ENCODE data around the gene OTX2.

Gene OTX2
- 0 reads per million in 2 donors for total RNA-seq

DNA sequence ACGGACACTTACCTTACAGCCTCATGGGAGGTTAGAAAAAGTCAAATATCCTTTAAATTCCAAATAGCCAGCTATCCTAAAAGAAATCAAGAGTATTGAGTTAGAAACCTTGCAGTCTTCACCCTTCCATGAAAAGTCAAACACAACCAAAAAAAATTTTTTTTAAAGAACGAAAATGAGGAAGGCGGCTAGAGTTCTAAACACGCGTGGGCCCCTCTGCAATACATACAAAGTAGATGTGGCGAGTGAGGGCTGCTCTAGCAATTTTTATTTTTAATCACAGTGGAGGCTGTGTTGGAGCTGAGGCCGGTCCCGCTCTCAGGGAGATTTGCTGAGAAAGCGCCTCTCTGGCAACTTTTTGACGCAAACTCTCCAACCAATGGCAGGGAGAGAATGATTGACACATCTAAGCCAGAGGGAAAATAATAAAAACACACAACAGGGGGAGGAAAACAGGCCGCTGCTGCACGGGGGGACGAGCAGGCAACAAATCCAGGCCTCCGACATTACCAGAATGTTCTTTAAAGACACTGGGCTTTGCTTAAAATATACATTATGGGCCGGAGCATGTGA is at the start of gene OTX2:
Gene OTX2, minus strand, starts transcription at position 333 of the 573 bp plus-strand sequence. CDS start 5,023 bp downstream, outside the sequence.
- no peak for DNase-seq

DNA sequence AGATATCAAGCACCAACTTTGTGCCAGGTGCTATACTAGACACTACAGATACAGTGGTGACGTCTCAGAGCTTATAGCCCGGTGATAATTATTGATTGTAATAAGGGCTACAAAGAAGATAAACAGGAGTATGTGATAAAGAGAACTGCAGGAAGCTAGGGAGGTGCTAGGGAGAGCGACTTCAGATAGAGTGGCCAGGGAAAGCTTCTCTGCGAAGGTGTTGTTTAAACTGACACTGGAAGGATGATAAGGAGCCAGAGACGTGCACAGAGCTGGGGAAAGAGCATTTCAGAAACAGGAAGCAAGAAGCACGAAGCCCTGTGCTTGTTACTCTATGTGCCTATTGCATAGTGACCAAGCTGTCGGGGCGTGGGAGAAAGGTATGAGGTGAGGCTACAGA is 48.1 kb upstream of the OTX2 start:
- DNase-seq, result no peak

DNA sequence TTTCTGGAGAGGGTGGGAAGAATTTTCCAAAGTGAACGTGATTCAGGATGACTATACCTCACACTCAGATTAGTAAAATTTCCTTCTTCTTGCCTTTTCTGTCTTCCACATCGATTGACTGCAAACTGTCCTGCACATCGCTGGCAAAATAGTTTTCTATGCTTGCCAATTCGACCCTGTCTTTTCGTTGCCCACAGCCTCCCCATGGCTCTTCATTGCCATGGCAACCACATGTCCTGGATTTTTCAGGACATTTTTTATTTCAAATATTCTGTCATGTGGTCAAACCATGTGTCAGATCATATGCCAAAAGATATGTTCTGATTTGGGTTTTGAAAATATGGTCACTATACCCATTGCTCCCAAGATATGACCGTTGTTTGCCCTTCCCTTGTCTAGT is 46.9 kb upstream of the OTX2 start:
- no peak for DNase-seq

DNA sequence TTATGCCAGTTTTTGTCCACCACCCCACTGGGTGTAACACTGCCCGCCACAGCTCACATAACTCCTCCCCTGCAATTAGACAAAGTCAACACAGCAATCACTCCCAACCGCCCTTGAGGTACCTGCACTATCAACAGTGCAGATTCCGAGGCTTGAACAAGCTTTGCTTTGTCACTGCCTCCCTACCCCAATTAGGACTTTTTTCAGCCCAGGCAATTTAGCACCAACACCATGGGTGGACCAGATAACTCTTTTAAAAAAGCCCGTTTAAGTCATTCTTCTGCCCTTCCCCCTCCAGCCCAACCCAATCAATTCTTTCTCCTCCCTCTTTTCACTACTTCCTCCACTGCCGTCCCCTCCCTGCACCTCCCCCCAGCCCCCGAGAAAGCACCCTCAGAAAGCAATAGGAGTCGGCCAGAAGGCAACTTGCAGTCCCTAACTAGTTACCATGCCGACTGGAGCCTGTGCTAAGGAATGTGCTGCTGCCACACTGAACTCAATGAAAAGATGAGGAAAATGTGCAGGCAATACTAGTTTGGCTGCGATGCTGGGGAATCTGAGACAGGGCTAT is 45.7 kb upstream of the OTX2 start:
- DNase-seq, result no peak

DNA sequence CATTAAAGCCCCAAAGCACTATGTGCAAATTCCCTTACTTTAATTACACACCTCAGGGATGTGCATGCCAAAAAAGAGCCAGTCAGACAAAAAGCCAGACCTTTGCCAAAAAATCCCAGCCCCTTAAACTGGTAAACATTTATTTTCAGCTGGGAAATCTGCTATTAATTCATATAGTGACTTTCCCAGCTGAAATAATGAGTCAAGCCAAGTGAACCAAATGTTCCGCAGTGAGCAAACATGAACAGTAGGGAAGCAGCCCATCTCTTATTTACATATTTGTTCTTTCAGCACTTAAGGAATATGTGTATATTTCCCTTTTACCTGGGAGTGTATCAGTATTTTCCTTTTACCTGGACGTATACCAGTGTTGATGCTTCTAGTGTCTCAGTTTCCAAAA is 44.0 kb upstream of the OTX2 start:
- no peak for DNase-seq

DNA sequence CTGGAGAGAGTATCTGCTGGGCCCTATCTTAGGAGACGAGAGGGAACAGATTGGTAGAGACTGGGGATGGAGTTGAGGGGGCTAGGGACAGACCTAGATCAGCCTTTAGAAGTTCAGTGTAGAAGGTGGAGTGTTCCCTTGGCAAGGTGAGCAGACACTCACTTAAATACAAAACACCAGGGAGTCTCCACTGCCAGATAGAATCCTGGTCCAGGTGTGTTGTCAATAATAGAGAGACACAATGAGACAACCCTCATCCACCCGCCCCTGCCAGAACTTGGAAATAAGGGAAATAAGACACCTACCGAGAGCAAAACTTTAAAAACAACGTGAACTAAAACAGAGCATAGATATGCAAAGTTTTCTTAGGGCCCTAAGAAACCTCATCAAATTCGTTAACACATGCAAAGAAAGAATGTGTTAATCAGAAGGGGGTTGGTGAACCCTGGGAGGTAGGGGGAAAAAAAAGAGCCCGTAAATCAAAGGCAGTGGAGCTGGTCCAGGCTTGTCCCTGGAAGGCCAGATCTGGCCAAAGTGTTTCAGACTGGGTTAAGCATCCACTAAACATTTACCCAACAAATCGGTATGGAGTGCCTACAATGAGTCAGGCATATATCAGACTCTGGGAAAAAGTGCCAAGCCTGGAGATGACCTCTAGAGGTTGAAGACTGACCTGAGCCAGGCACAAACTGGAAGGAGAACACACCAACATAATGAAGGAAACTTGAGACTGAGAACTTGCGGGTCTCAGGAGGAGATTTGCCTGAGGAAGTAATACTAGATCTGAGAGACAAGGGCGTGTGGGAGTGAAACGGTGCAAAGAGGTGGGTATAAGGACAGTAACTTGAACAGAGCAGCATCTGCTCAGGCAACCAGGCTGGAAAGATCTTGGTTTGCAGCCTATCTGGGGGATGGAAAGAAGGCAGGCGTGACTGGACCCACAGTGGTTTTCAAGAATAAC is 37.0 kb upstream of the OTX2 start:
- DNase-seq, result no peak

DNA sequence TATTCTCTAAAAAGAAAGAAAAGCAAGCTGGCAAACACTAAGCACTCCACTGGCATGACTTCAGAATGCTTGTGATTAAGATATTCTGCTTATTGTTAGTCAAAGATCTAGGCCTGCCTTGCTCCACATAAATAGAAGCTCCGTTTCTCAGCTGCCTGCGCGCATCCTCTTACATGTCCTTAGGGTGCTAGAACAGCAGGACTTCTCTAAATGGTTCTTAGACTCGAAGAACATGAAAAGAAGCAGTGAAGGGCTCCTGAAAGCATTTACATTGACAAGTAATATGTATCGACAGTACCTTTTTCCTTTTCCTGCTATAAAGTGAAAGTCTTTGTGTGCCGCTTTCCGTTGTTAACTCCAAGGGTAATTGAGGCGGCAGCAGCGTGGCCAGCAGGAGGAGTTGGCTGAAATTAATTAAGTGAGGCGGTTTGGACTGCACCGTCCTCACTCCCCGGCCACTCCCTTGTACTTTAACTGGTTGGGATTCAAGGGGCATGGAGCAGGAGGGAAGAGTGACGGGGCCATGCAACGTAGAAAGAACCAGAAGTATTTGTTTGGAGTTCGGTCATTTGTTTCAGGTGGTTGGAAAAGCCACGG is 34.2 kb upstream of the OTX2 start:
- no peak for DNase-seq

DNA sequence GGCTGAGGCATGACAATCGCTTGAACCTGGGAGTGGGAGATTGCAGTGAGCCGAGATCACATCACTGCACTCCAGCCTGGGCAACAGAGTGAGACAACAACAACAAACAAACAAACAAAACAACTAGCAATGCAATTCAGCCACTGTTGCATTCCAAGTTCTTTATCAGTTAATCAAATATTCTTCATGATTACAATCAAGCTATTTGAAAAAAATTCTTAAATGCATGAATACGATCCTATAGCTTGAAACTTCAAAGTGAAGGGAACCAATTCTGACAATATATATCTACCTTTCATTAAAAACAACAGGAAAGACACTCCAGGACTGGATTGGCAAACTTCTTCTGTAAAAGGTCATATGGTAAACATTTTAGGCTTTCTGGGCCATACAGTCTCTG is 31.3 kb upstream of the OTX2 start:
- DNase-seq, result no peak

DNA sequence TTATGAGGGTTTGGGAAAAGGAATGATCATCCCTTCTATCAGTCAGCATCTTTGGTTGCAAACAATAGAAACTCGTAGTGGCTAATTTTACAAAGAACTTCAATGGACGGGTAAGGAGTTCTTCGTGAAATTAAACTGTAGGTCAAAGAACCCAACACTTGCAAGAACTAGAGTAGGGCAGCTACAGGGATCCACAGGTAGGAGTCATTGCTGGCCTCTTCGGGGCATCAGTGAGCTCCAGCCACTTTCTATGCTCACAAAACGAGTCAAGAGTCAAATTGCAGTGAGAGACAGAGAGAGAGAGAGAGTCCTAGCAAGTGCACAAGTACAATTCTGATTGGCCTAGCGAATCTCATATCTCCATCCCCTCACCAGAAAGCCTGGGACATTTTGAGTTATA is 29.9 kb upstream of the OTX2 start:
- no peak for DNase-seq

DNA sequence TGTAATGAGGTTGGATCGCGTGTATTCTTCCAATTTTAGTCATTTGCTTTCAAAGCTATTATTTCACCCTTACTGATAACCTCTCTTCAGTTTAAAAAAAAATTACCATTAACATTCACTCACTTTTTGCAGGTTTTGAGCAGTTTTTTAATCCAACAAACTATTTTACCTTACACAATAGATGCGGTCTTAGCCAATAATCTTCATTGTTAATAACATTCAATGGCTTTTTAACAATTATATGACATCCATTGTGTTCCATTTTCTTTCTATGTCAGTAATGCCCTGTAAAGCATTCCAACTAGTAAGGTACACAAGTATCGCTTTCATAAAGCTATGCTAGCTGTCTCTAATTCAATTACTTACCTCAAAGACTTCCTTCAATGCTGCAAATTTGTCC is 18.9 kb upstream of the OTX2 start:
- DNase-seq, result no peak

DNA sequence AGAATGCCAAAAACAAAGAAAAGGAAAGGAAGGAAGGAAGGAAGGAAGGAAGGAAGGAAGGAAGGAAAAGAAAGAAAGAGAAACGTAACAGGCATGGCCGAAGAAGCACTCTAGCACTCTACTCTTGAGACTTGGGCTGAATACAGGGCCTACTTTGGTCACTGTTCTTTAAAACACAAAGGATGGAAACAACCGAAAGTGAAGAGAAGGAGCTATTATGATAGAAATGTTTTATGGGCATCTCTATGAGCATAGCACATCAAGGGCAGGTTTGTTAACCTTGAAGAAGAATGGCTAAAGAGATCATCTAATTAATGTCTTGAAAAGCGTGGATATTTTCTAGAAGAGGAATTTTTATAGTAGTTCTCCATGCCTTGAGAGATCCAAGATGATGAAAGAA is 15.9 kb upstream of the OTX2 start:
- DNase-seq, result no peak

DNA sequence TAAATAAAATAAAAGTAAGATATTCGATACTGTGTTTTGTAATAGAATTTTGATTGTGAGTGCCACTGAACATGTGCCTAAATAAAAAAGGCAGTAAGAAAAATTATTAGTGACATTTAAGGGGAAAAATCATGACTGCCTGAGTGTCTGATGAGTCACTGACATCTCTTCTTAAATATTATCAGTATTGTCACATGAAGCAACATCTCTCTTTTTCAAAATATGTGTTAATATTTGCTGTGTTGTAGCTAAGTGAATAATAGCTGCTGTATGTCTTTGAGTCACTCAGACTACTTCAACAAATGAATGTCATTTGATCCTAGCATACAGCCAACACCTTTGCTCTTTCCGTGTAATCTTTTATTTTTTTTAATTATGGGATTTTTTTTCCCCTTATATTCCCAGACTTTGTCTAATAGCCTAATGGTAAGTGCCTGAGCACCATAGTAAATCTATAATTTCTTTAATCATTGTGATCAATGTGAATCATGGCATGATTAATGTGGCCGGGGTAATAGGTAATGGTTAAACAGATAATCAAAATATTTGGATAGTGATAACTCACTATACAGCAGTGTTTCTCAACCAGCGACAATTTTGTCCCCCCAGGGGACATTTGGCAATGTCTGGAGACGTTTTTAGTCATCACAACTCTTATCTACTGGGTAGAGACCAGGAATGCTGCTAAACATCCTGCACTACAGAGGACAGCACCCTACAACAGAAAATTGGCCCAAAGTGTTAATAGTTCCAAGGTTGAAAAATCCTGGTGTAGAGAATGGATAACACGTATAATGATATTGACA is 11.7 kb upstream of the OTX2 start:
- no peak for DNase-seq

DNA sequence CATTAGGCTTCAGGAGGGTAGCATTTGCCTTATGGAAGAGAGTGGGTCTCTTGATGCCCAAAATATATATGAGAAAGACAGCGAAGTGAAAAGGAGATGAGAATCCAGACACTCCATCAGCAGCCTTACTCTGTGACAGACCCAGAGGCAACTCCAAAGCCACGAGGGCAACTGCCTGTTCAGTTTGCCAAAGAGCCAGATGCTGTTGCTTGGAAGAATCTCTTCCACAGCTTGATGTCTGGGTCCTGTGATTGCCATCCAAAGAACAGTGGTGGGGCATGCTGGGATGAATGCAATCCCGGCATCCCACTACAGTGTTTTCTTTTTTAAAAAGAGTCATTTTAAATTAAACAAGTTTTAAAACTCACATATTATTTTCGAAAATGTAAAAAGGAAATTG is 10.9 kb upstream of the OTX2 start:
- DNase-seq, result no peak

DNA sequence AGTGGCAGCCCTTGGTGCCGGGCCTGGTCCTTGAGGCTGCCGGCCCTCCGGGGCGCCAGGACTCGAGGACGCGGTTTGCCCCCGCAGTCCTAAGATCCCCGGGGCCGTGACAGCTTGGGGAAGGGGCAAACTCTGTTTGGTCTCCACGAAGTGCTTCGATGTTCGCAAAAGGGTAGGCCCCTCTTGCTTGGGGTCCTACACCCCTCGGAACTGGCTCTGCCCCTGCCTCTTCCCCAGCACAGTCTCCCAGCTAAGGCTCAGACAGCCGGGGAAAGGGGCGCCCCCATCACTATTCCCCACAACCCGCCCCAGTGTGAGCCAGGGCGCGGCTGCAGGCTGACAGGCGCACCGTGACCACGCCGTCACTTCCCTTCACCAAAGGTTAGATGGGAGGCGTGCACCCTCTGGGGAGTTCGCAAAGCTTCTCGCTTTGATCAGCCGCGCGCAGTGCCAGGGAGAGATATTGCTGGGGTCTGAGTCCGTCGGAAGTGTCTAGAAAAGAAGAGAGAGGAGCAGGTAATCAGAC is 7.2 kb upstream of the OTX2 start:
- no peak for DNase-seq

DNA sequence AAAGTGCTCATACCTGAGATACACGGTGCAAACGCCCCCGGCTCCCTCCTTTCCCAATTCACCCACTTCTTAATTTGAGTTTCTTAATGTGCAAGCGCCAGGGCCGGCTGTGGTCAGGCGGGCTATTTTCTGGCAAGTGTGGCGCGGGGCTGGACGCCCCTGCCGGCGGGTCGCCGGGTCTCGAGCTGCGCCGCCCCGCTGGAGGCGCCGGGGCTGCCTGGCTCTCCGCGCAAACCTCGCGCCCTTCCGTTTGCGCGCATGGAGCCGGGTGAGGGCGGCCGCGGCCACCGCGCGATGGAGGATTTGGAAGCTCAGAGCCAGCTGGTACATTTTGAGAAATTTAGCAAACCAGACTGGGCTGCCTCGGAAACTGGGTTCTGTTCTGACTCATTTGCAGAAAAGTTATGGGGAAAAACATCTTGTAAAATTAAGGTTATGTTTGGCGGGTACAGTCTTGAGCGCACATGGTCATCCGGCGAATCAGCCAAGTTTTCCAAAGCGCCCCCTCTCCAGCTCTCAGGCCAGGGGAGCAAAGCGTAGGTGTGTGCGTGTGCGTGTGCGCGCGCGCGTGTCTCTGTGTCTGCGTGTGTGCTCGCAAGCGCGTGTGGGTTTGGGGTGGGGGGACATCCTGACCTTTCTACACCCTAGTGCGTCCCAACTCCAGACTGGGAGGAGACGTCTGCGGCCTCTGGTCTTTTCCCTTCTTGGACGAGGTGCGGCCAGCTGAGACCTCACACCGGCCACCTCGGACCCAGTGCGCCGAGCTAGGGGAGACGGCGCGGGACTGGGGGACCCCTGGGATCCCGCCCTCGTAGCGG is 6.5 kb upstream of the OTX2 start:
- peak in 1 of 5 experiments; percentile 16 for DNase-seq

DNA sequence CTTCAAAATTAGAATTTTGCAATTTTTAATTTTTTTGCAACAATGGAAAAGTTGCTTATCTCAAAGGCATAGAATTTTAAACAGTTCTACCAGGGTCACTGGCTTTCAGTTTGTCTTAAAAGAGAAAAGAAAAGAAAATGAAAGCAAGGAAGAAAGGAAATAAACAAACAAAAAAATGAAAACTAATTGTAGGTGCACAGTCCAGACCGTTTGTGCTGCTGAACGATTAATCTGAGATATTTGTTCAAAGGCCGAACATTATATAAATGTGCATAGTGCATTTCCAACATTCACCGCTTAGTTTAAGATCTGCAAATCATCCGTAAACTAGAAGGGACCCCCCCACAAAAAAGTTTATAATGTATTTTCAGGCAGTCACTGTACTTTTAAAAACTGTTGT is 5.5 kb upstream of the OTX2 start:
- no peak for DNase-seq

DNA sequence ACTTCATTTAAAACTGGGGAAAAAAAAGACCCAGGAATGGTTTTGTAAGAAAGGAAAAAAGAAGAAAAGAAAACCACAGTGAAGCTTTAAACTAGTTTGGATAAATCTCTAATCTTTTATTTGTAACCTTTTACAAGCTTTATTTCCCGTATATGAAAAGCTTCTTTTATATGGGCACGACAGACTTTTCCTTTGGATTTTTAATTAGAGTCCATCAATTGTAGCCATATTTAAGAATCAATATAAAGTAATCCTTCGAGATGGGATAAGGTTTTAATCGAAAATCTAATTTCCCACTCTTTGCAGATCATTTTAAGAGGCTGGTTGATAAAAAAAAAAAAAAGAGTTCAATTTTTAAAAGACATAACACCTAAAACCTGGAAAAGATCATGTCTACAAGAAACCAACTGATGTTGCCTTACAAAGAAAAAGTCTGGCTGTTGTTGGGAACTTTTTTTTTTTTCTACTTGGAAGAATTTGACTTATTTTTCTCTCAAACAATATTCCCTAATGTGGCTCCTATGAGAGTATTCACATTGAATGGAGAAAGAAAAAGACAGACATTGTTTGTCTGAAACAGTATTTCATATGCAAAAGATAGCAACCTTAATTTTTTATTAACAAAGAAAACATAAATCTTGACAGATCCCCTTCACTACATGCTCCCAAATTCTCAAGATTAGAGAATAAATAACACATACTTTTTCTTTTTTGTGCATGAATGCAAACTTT is 4.9 kb upstream of the OTX2 start:
- no peak for DNase-seq

DNA sequence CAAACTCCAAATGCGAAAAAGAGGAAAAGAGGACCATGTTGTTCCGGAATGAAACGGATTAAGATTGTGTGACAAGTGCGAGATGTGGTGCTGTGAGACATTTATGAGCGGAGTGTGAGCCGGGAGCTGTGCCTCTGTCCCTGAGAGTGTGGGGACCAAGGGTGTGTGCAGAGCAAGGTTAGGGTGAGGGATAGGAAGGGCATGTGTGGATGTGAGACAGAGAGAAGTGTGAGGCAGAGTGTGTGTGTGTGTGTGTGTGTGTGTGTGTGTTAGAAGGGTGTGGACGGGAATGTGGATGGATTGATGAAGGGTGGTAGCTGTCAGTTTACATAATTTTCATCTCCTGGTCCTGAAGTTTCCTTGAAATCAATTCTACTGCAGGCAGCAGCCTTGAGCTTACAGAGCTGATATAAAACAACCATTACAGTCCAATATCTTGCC is 4.3 kb upstream of the OTX2 start:
- no peak for DNase-seq

DNA sequence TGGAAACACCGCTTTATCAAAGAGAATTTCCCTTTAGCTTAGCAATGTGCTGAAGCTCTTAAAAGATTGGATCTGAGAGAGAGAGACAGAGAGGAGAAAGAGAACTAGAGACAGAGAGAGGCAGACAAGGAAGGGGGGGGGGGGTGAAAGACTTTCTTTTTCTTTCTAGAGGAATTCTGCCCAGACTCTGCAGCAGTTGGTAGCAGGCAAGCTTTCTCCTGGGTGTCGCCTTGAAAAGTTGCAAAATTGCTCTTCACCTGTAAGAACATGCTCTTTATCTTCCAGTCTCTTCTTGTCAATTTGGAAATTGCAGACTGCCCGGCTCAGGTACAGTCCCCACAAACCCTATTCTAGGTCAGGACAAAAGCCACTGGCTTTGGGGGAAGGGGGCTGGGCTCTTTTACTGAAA is 2.9 kb upstream of the OTX2 start:
- DNase-seq, result no peak

DNA sequence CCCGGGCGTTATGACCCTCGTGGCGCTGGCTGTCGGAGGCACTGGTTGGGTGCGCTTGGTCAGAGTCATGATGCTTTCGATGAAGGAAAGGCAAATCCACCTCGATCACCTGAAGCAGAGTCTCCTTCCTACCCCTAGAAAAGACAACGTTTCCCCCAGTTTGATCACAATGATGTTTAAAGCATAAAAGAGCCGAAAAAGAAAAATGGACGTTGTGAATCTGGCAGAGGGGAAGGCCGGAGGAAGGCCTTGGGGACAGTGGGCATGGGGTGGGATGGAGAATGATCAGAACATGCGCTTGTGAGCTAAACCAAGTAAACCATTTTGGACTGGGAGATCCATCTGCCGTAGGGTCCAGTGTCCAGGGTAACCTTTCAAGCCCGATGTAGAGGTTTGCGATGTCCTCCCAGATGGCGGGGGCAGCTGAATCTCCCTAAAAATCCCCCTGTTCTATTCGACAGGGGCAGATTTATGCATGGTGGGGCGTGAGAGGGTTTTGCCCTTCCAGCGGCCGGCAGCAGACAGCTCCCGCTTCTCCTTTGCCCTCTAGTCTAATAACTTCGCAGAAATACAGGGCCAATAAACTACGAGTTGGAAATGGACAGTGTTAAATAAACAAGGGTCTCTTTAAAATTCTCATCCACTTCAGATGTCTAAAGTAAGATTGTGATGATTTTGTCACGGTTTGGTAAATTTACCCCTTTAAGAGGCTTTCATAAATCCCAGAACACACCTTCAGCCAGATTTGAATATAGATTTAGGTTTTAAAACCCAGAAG is 2.3 kb upstream of the OTX2 start:
- DNase-seq, result no peak
